Endothelial cell of umbilical vein (primary cell): Measurements from ENCODE around the gene KRT77. TPM values are rescaled to one million over a fixed set of nuclear protein-coding genes. Genes with fewer than 3 reads are reported as not detected.

ENCODE experiments used
- BruUV-seq: library from RNA; stranded (reverse); fragments of 400-500 nt; replicated peaks from 2 replicates; lab custom pipeline; 2021; lab: Mats Ljungman, UMichigan
- CTCF ChIA-PET: fragments of 300-600, 350-600 bp; sonication (Branson Sonifier 250); formaldehyde crosslinking; loops from one replicate; lab custom pipeline; 2021; ENCODE audit warnings: antibody characterized with exemption, inconsistent platforms; lab: Charles Lee
- POLR2A ChIA-PET: fragments of 300-600, 350-600 bp; sonication (Branson Sonifier 250); formaldehyde crosslinking; loops from one replicate; lab custom pipeline; 2021; ENCODE audit warnings: antibody characterized with exemption, inconsistent platforms; lab: Charles Lee
- DNase-seq: peaks from one replicate; pipeline ENCODE4 v3.0.0-alpha.2; 2011; ENCODE audit warnings: low read depth, low spot score
- FAIRE-seq: peaks from 2 replicates; lab custom pipeline; 2011; peaks lifted over from hg19 to GRCh38; lab: Jason Lieb, UNC
- H2AFZ ChIP-seq: 2 replicates; pipeline ENCODE4 v1.6.0; 2012; ENCODE audit warnings: low read depth, low read length, control low read depth, inconsistent platforms
- H3K27ac ChIP-seq: 2 replicates; pipeline ENCODE4 v1.5.1; 2011; ENCODE audit warnings: low read depth, mild to moderate bottlenecking, control low read depth, low read length, moderate library complexity; ENCODE audit not compliant: insufficient read depth
- H3K27me3 ChIP-seq, 2 experiments: 2 replicates each; pipeline versions ENCODE4 v1.6.0 to v1.6.1; 2011; ENCODE audit warnings: low read length in 2 of 2, mixed read lengths in 1 of 2; ENCODE audit not compliant: control insufficient read depth in 2 of 2, insufficient read depth in 2 of 2
- H3K36me3 ChIP-seq, 2 experiments: 2 replicates in 1 of 2; 3 replicates in 1 of 2; pipeline ENCODE4 v1.5.1; 2011; ENCODE audit warnings: low read length in 2 of 2, mild to moderate bottlenecking in 1 of 2, moderate library complexity in 1 of 2; ENCODE audit not compliant: control insufficient read depth in 2 of 2, insufficient read depth in 2 of 2; ENCODE audit errors: extremely low read depth in 1 of 2
- H3K4me1 ChIP-seq: 3 replicates; pipeline ENCODE4 v1.5.1; 2011; ENCODE audit warnings: mild to moderate bottlenecking, low read length; ENCODE audit not compliant: control insufficient read depth, insufficient read depth; ENCODE audit errors: extremely low read depth
- H3K4me2 ChIP-seq: 2 replicates; pipeline ENCODE4 v1.6.1; 2011; ENCODE audit warnings: low read length, control low read depth, mixed read lengths; ENCODE audit not compliant: insufficient read depth
- H3K4me3 ChIP-seq, 3 experiments: fragments of 200-600 bp in 1 of 3; sonication (generic), shearing (Covaris generic) in 1 of 3; replicated peaks in 1 of 3; 2 replicates each; pipeline ENCODE4 v1.5.1; 2011 to 2016; ENCODE audit warnings: control low read depth in 3 of 3, low read length in 3 of 3, mild to moderate bottlenecking in 2 of 3, inconsistent platforms in 1 of 3, low read depth in 1 of 3, moderate library complexity in 1 of 3; ENCODE audit not compliant: insufficient read depth in 1 of 3
- H3K79me2 ChIP-seq: 2 replicates; pipeline ENCODE4 v1.6.0; 2012; ENCODE audit warnings: low read length, inconsistent platforms; ENCODE audit not compliant: control insufficient read depth, insufficient read depth
- H3K9ac ChIP-seq: replicated peaks from 2 replicates; pipeline ENCODE3; 2011; ENCODE audit warnings: low read length, control low read depth; ENCODE audit not compliant: insufficient read depth; ENCODE audit errors: extremely low read depth
- H3K9me1 ChIP-seq: replicated peaks from 3 replicates; pipeline ENCODE4 v1.6.0; 2011; ENCODE audit warnings: mild to moderate bottlenecking, low read length; ENCODE audit not compliant: control insufficient read depth, insufficient read depth; ENCODE audit errors: extremely low read depth
- H3K9me3 ChIP-seq: replicated peaks from 2 replicates; pipeline ENCODE4 v1.5.1; 2012; ENCODE audit warnings: low read length, inconsistent platforms; ENCODE audit not compliant: control insufficient read depth, insufficient read depth
- H4K20me1 ChIP-seq: replicated peaks from 2 replicates; pipeline ENCODE3; 2011; ENCODE audit warnings: mild to moderate bottlenecking, low read length; ENCODE audit not compliant: control insufficient read depth, insufficient read depth; ENCODE audit errors: extremely low read depth
- EZH2 ChIP-seq: IDR thresholded peaks from 2 replicates; pipeline ENCODE4 v1.6.1; 2012; ENCODE audit warnings: borderline replicate concordance, low read depth, mild to moderate bottlenecking, moderate library complexity, low read length, inconsistent platforms; ENCODE audit not compliant: severe bottlenecking
- FOS ChIP-seq: IDR thresholded peaks from 2 replicates; pipeline ENCODE4 v1.6.1; 2011; ENCODE audit warnings: mild to moderate bottlenecking, low read length, moderate library complexity, borderline replicate concordance; ENCODE audit not compliant: insufficient read depth
- GATA2 ChIP-seq: IDR thresholded peaks from 2 replicates; pipeline ENCODE4 v1.7.0; 2011; ENCODE audit warnings: low read depth, mild to moderate bottlenecking, moderate library complexity, mixed read lengths, low read length; ENCODE audit not compliant: insufficient read length, insufficient read depth
- JUN ChIP-seq: IDR thresholded peaks from 2 replicates; pipeline ENCODE4 v1.6.1; 2011; ENCODE audit warnings: borderline replicate concordance, low read depth; ENCODE audit not compliant: insufficient read length, insufficient read depth
- MYC ChIP-seq: IDR thresholded peaks from one replicate; pipeline ENCODE4 v1.6.1; 2011; ENCODE audit warnings: mild to moderate bottlenecking, low read depth, low read length
- POLR2A ChIP-seq: IDR thresholded peaks from 2 replicates; pipeline ENCODE4 v1.6.1; 2012; ENCODE audit warnings: low read depth, mild to moderate bottlenecking, control low read depth, low read length
- POLR2AphosphoS5 ChIP-seq: IDR thresholded peaks from 2 replicates; pipeline ENCODE4 v1.6.1; 2012; ENCODE audit warnings: low read depth, mild to moderate bottlenecking, control low read depth, low read length, moderate library complexity; ENCODE audit not compliant: insufficient read depth
- dilution Hi-C: fragments of 300-500 bp; cut with MboI; formaldehyde crosslinking; loops from one replicate; pipeline ENCODE4 v1.15.0; 2019; ENCODE audit warnings: low sequenced_read_pairs; ENCODE audit not compliant: extremely low pct_ligation_motif_present
- intact Hi-C: fragments of 100-400 bp; cut with micrococcal nuclease; formaldehyde crosslinking; loops from one replicate; pipeline ENCODE4 v1.10.0; 2022
- polyA plus RNA-seq, 4 experiments: library from polyadenylated mRNA; depleted of rRNA in 3 of 4; stranded (reverse) in 3 of 4; unstranded in 1 of 4; fragments of >200 nt; gene quantifications; 2 replicates each; pipeline versions ENCODE4 v1.2.1 to v1.2.3, GENCODE V29; 2011 to 2012; ENCODE audit warnings: missing spikeins in 1 of 4
- total RNA-seq: library from RNA; stranded (reverse); gene quantifications from 2 replicates; pipeline ENCODE4 v1.2.3, GENCODE V29; 2021
- TF ChIP-seq, protein P1 (sequence below), 2 donors: IDR thresholded peaks; 1 replicate in 1 of 2; 2 replicates in 1 of 2; pipeline ENCODE4 v1.5.1; 2011; ENCODE audit warnings: low read length in 2 of 2, mild to moderate bottlenecking in 2 of 2, moderate library complexity in 2 of 2, control low read depth in 1 of 2, inconsistent platforms in 1 of 2, low read depth in 1 of 2; ENCODE audit not compliant: insufficient read depth in 1 of 2; ENCODE audit errors: extremely low read depth in 1 of 2
- TF ChIP-seq, protein P2 (sequence below): IDR thresholded peaks from 2 replicates; pipeline ENCODE4 v1.6.1; 2011; ENCODE audit not compliant: insufficient read depth, insufficient read length

Gene KRT77
- total and polyA plus RNA-seq, 2 donors (not counting 3 experiments of a cell fraction or from before 2014, with no cell fraction given), result not detected

- Histone ChIP-seq H2AFZ (no peak overlapping the region), H3K9me1 (no peaks in the 10 kb centered on the region), H3K9ac (no peak overlapping the region), H3K79me2 (no peaks in the 10 kb centered on the region), H3K9me3 (no peaks in the 10 kb centered on the region), H3K4me1 (no peaks in the 10 kb centered on the region), H3K36me3 (no peaks in the 10 kb centered on the region), H3K4me2 (no peak overlapping the region), H4K20me1 (no peaks in the 10 kb centered on the region), H3K27ac (no peak overlapping the region), H3K27me3 (peaks cover 4 to 9% of the 10 kb centered on the region in 2 experiments), H3K4me3 (no peak overlapping the region)
- TF ChIP-seq, protein P1, sequence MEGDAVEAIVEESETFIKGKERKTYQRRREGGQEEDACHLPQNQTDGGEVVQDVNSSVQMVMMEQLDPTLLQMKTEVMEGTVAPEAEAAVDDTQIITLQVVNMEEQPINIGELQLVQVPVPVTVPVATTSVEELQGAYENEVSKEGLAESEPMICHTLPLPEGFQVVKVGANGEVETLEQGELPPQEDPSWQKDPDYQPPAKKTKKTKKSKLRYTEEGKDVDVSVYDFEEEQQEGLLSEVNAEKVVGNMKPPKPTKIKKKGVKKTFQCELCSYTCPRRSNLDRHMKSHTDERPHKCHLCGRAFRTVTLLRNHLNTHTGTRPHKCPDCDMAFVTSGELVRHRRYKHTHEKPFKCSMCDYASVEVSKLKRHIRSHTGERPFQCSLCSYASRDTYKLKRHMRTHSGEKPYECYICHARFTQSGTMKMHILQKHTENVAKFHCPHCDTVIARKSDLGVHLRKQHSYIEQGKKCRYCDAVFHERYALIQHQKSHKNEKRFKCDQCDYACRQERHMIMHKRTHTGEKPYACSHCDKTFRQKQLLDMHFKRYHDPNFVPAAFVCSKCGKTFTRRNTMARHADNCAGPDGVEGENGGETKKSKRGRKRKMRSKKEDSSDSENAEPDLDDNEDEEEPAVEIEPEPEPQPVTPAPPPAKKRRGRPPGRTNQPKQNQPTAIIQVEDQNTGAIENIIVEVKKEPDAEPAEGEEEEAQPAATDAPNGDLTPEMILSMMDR (IDR thresholded peaks at IDR 0.05; ENCODE audit: extremely low read depth in 1 of 2, insufficient read depth in 1 of 2, low read depth in 1 of 2, low read length in 2 of 2), result no peak
- no peak for TF ChIP-seq MYC
- dilution Hi-C loops, result no loop called here
- FAIRE-seq (no peak), DNase-seq (no peak)
- BruUV-seq, result no TSS peak
- CTCF ChIA-PET, result interaction anchor here (1.2 kb wide), 1 partner anchor 37 kb away, joined by 4 read pairs; no protein-coding TSS in a partner anchor
- intact Hi-C loops, result no loop called here
- POLR2A ChIA-PET, result no interaction called here
Measured at GRCh38 chr12:52648012-52648550, 55.2 kb downstream of the KRT77 start.

DNA sequence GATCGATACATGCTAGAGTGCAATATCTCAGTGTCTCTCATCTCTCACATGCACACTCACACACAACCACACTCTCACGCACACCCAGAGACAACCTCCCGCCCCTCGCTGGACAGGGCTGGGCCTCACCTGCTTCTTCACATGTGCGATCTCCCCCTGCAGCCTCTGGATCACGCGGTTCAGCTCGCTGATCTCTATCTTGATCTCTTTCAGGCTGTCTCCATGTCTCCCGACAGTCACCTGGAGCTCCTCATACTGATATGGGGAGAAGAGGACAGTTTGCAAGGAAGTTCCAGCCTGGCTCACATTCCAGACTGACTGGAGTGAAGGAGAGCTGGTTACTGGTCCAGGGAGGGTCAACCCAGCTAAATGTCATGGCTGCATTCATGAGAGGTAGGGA is 55.7 kb downstream of the KRT77 start:
- no peak overlapping the region for H2AFZ ChIP-seq
- no peak overlapping the region for H3K27ac ChIP-seq
- POLR2A ChIA-PET, result no interaction called here
- CTCF ChIA-PET, result interaction anchor here (1.2 kb wide), 1 partner anchor 36 kb away, joined by 4 read pairs; no protein-coding TSS in a partner anchor
- DNase-seq, result no peak
- FAIRE-seq, result no peak
- no peak overlapping the region for H3K4me3 ChIP-seq
- peaks cover 4 to 7% of the 10 kb centered on the region in 2 experiments for H3K27me3 ChIP-seq
- no peaks in the 10 kb centered on the region for H3K9me3 ChIP-seq
- no TSS peak for BruUV-seq
- H4K20me1 ChIP-seq, result no peaks in the 10 kb centered on the region
- no peaks in the 10 kb centered on the region for H3K36me3 ChIP-seq
- H3K9me1 ChIP-seq, result no peaks in the 10 kb centered on the region
- H3K4me2 ChIP-seq, result no peak overlapping the region
- H3K4me1 ChIP-seq, result no peaks in the 10 kb centered on the region
- H3K79me2 ChIP-seq, result no peaks in the 10 kb centered on the region
- no peak overlapping the region for H3K9ac ChIP-seq
- dilution Hi-C loops (no loop called here), intact Hi-C loops (no loop called here)
- TF ChIP-seq EZH2, result no peak
- TF ChIP-seq, protein P2, sequence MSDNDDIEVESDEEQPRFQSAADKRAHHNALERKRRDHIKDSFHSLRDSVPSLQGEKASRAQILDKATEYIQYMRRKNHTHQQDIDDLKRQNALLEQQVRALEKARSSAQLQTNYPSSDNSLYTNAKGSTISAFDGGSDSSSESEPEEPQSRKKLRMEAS, result no peak
- TF ChIP-seq, protein P1 (IDR thresholded peaks at IDR 0.05; ENCODE audit: extremely low read depth in 1 of 2, insufficient read depth in 1 of 2, low read depth in 1 of 2, low read length in 2 of 2), result no peak
- no peak for TF ChIP-seq POLR2AphosphoS5
- TF ChIP-seq MYC, result no peak
- no peak for TF ChIP-seq POLR2A
- TF ChIP-seq JUN, result no peak
- TF ChIP-seq GATA2, result no peak
- no peak for TF ChIP-seq FOS
